ENCODE data around the gene RNF138. TPM values are rescaled to one million over a fixed set of nuclear protein-coding genes. Genes with fewer than 3 reads are reported as not detected.

The RNF138 gene
- total RNA-seq, 2 donors from 2014 or later, result 45.2 to 59.6 TPM

DNA sequence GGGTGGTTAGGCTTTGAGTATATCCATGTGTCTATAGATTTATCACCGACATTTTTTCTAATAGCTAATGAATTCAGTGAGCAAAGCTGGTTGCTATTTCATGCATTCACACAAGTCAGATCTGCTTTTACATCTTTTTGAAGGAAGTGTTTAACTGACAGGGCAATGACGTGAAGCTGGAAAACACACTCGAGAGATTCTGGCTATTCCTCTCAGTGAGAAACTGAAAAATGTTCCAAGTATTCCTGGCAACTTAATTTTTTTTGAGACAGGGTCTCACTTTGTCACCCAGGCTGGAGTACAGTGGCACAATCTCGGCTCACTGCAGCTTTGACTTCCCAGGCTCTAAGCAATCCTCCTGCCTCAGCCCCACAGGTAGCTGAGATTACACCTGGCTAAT lies 21.2 kb downstream of the RNF138 start:
- Histone ChIP-seq H3K27ac (ENCODE audit: low read depth, low read length) (no peak overlapping the region), H3K27me3 (ENCODE audit: control insufficient read depth, insufficient read depth, low read length, poor library complexity, severe bottlenecking) (no peaks in the 10 kb centered on the region), H3K4me3 (ENCODE audit: low read length) (no peak overlapping the region), H3K36me3 (ENCODE audit: control insufficient read depth, insufficient read depth, low read length) (peaks cover 67% of the 10 kb centered on the region), H3K4me1 (ENCODE audit: control insufficient read depth, insufficient read depth, low read length) (no peaks in the 10 kb centered on the region), H3K9me3 (ENCODE audit: control insufficient read depth, low read length) (no peaks in the 10 kb centered on the region), H3K9ac (ENCODE audit: extremely low read depth, low read length, poor library complexity, severe bottlenecking) (no peak overlapping the region)
- Mint-ChIP-seq H3K4me3 (no peak overlapping the region), H3K27me3 (ENCODE audit: insufficient read depth) (no peaks in the 10 kb centered on the region), H3K36me3 (ENCODE audit: low read depth) (peaks cover 50% of the 10 kb centered on the region), H3K4me1 (no peaks in the 10 kb centered on the region), H3K9me3 (no peaks in the 10 kb centered on the region), H3K27ac (no peak overlapping the region)
- WGBS, 2 experiments (ENCODE audit: insufficient coverage in 1 of 2, insufficient read length in 1 of 2), result 95 to 98% methylated on average over 3 to 4 of the region's 4 CpGs
- no peak for DNase-seq
- TF ChIP-seq, protein P1, sequence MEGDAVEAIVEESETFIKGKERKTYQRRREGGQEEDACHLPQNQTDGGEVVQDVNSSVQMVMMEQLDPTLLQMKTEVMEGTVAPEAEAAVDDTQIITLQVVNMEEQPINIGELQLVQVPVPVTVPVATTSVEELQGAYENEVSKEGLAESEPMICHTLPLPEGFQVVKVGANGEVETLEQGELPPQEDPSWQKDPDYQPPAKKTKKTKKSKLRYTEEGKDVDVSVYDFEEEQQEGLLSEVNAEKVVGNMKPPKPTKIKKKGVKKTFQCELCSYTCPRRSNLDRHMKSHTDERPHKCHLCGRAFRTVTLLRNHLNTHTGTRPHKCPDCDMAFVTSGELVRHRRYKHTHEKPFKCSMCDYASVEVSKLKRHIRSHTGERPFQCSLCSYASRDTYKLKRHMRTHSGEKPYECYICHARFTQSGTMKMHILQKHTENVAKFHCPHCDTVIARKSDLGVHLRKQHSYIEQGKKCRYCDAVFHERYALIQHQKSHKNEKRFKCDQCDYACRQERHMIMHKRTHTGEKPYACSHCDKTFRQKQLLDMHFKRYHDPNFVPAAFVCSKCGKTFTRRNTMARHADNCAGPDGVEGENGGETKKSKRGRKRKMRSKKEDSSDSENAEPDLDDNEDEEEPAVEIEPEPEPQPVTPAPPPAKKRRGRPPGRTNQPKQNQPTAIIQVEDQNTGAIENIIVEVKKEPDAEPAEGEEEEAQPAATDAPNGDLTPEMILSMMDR (conservative IDR thresholded peaks at IDR 0.05), result no peak

DNA sequence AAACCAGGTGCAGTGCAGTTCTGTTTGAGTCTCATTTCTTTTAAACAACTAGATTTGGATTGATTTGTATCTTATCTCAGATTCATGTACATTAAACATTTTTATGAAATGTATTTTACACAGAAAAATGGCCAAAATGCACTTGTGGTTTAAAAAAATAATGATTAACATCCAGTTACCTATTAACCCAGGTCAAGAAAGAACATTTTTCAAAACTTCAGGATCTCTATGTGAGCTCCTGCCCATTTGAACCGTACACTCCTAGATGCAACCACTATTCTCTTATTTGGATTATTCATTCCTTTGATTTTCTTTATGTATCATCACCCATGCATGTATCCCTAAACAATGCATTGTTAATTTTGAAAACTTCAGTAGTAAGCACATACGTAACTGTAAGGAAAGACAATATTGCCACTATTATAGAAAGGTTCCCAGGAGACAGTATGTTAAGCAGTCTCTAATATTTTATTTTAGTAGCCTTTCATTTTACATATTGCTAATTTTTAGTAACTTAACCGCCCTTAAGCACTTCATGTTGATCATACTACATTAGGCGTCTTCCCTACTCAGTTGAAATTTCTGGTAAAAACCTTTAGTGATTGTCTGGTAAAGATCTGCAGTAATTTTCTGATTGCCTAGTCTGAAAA lies 22.7 kb downstream of the RNF138 start:
- Histone ChIP-seq H3K9me3 (ENCODE audit: control insufficient read depth, low read length) (no peaks in the 10 kb centered on the region), H3K36me3 (ENCODE audit: control insufficient read depth, insufficient read depth, low read length) (peaks cover 75% of the 10 kb centered on the region), H3K27ac (ENCODE audit: low read depth, low read length) (no peak overlapping the region), H3K9ac (ENCODE audit: extremely low read depth, low read length, poor library complexity, severe bottlenecking) (no peak overlapping the region), H3K27me3 (ENCODE audit: control insufficient read depth, insufficient read depth, low read length, poor library complexity, severe bottlenecking) (no peaks in the 10 kb centered on the region), H3K4me3 (ENCODE audit: low read length) (no peak overlapping the region), H3K4me1 (ENCODE audit: control insufficient read depth, insufficient read depth, low read length) (no peaks in the 10 kb centered on the region)
- Mint-ChIP-seq H3K4me1 (no peaks in the 10 kb centered on the region), H3K27me3 (ENCODE audit: insufficient read depth) (no peaks in the 10 kb centered on the region), H3K4me3 (no peak overlapping the region), H3K36me3 (ENCODE audit: low read depth) (peaks cover 50% of the 10 kb centered on the region), H3K27ac (no peak overlapping the region), H3K9me3 (no peaks in the 10 kb centered on the region)
- TF ChIP-seq, protein P1 (conservative IDR thresholded peaks at IDR 0.05), result no peak
- 92 to 100% methylated on average over 1 to 4 of the region's 4 CpGs for WGBS, 2 experiments (ENCODE audit: insufficient coverage in 1 of 2, insufficient read length in 1 of 2)
- no peak for DNase-seq

DNA sequence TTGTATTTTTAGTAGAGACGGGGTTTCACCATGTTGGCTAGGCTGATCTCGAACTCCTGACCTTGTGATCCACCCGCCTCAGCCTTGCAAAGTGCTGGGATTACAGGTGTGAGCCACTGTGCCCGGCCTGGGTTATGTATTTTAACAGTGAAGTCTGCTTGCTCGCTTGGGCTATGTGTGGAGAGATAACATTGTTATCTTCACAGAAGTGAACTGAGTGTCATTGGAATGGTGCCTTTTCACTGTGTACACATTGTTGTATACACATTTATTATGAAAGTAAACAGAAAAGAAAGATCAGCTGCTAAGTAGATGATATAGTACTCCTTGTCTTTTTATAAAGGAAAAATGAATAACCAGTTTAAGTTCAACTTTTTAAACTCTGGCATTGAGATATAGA lies 30.4 kb downstream of the RNF138 start:
- 90 to 100% methylated on average over 1 to 5 of the region's 5 CpGs for WGBS, 2 experiments (ENCODE audit: insufficient coverage in 1 of 2, insufficient read length in 1 of 2)
- H3K9ac ChIP-seq (ENCODE audit: extremely low read depth, low read length, poor library complexity, severe bottlenecking), result no peak overlapping the region
- no peaks in the 10 kb centered on the region for H3K4me1 Mint-ChIP-seq
- peaks cover 78% of the 10 kb centered on the region for H3K36me3 ChIP-seq (ENCODE audit: control insufficient read depth, insufficient read depth, low read length)
- no peaks in the 10 kb centered on the region for H3K4me1 ChIP-seq (ENCODE audit: control insufficient read depth, insufficient read depth, low read length)
- no peaks in the 10 kb centered on the region for H3K27me3 ChIP-seq (ENCODE audit: control insufficient read depth, insufficient read depth, low read length, poor library complexity, severe bottlenecking)
- TF ChIP-seq, protein P1 (conservative IDR thresholded peaks at IDR 0.05), result no peak
- no peak for DNase-seq
- H3K27ac Mint-ChIP-seq, result peak overlapping the region; percentile 31
- no peak overlapping the region for H3K27ac ChIP-seq (ENCODE audit: low read depth, low read length)
- H3K4me3 ChIP-seq (ENCODE audit: low read length), result no peak overlapping the region
- no peaks in the 10 kb centered on the region for H3K9me3 Mint-ChIP-seq
- H3K9me3 ChIP-seq (ENCODE audit: control insufficient read depth, low read length), result no peaks in the 10 kb centered on the region
- H3K27me3 Mint-ChIP-seq (ENCODE audit: insufficient read depth), result no peaks in the 10 kb centered on the region
- H3K4me3 Mint-ChIP-seq, result no peak overlapping the region
- peaks cover 57% of the 10 kb centered on the region for H3K36me3 Mint-ChIP-seq (ENCODE audit: low read depth)

Data from endodermal cell (in vitro differentiated cells).